Adrenal gland (tissue), 5 donors: ENCODE data around the gene RAD51B.

ENCODE experiments used
- POLR2A ChIP-seq, 2 donors: fragments of 450-650 bp; IDR thresholded peaks; one replicate each; pipeline ENCODE4 v1.6.1; 2017; ENCODE audit warnings: antibody characterized with exemption in 2 of 2, mild to moderate bottlenecking in 2 of 2, moderate library complexity in 1 of 2
- TF ChIP-seq, protein P1 (sequence below), 6 experiments: fragments of 450-650 bp in 4 of 6; fragments of 200-600 bp in 2 of 6; sonication (generic) in 1 of 6; IDR thresholded peaks; 1 replicate in 5 of 6; 2 replicates in 1 of 6; pipeline versions ENCODE4 v1.5.1 to v1.8.0; 2016 to 2021; ENCODE audit warnings: antibody characterized with exemption in 6 of 6, mild to moderate bottlenecking in 2 of 6, moderate library complexity in 1 of 6
- donor health status: DM: no; HTN: no; CAD: no.

- TF ChIP-seq, protein P1, sequence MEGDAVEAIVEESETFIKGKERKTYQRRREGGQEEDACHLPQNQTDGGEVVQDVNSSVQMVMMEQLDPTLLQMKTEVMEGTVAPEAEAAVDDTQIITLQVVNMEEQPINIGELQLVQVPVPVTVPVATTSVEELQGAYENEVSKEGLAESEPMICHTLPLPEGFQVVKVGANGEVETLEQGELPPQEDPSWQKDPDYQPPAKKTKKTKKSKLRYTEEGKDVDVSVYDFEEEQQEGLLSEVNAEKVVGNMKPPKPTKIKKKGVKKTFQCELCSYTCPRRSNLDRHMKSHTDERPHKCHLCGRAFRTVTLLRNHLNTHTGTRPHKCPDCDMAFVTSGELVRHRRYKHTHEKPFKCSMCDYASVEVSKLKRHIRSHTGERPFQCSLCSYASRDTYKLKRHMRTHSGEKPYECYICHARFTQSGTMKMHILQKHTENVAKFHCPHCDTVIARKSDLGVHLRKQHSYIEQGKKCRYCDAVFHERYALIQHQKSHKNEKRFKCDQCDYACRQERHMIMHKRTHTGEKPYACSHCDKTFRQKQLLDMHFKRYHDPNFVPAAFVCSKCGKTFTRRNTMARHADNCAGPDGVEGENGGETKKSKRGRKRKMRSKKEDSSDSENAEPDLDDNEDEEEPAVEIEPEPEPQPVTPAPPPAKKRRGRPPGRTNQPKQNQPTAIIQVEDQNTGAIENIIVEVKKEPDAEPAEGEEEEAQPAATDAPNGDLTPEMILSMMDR (IDR thresholded peaks at IDR 0.05), result no peak
- TF ChIP-seq POLR2A (IDR thresholded peaks at IDR 0.05), result no peak
Measured at GRCh38 chr14:68144051-68144681, 324.6 kb downstream of the RAD51B start.
